HG02763 (cell line): Measurements from ENCODE around the gene ZC3HAV1.
"Not testable (repeated sequence)": the region's sequence is repeated elsewhere in the genome, so short reads cannot be mapped to it uniquely, and the experiment has no call there.

Source experiments
- ATAC-seq: cut with Tn5 transposase; IDR thresholded peaks from one replicate; pipeline ENCODE4 v1.9.1; 2021; ENCODE audit warnings: mild to moderate bottlenecking, moderate library complexity; ENCODE audit not compliant: unreplicated experiment

The ZC3HAV1 gene

DNA sequence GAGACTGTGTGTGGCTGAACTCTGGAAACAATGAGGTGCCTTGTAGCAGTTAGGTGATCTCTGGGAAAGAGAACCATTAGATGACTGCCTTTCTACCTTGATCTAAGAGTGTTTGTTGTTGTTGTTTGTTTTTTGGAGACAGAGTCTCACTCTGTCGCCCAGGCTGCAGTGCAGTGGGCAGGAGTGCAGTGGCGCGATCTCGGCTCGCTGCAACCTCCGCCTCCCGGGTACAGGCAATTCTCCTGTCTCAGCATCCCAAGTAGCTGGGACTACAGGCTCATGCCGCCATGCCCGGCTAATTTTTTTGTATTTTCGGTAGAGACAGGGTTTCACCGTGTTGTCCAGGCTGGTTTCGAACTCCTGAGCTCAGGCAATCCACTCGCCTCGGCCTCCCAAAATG is 54.9 kb downstream of the ZC3HAV1 start:
- not testable (repeated sequence) for ATAC-seq

DNA sequence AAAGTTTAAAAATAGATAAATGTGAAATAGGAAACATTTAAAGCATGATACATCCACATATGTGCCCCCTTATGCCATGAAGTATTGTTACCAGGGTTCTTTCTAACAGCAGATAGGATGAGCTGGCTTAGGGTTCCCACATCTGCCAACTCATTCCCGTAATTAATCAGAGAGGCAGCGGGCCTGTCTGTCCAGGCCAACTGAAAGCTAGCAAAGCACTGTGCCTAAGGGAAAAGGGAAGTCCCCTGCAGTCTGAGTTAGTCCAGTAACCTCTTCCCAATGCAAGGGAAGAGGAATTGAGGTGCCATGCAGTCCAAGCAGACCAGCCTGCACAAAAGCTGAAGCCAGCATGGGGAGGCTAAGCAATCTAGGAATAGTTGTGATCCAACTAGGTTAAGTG is 55.4 kb downstream of the ZC3HAV1 start:
- ATAC-seq = no peak

DNA sequence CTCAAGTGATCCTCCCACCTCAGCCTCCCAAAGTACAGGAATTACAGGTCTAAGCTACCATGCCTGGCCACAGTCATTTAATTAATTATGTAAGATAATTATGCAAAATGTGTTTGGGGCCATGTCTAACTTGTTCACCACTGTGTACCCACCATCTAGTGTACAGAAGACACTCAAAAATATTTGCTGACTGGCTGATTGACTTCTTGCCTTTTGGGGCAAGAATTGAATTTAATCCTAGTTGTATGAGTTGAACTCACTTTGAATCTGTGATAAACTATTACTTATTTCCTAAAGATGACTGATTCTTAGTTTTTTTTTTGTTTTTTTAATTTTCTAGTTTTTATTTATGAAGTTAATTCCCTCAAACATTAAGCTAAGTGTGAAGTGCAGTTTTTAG is 57.9 kb downstream of the ZC3HAV1 start:
- no peak for ATAC-seq

DNA sequence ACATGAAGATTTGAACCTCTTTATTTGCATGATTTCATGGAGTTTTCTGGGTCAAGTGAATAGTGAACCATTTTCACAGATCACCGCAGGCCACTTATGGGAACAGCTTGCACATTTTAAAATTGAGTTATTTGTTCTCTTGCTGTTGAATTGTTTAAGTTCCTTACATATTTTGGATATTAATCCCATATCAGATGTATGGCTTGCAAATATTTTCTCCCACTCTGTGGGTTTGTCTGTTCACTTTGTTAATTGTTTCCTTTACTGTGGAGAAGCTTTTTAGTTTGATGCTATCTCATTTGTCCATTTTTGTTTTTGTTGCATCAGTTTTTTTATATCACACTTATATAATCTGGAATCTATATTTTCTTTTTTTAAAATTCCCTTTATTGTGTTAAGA is 59.6 kb downstream of the ZC3HAV1 start:
- no peak for ATAC-seq

DNA sequence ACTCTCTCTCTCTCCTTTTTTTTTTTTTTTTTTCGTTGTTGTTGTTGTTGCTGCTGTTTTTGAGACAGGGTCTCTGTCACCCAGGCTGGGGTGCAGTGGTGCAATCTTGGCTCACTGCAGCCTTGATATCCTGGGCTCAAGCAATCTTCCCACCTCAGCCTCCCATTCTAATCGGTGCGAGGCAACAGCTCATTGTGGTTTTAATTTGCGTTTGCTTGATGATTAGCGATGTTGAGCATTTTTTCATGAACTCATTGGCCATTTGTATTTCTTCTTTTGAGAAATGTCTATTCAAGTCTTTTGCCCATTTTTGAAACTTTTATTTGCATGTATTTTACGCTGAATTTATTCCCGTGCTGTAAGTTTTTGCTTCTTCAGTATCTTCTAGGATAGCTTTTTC is 60.4 kb downstream of the ZC3HAV1 start:
- no peak for ATAC-seq

DNA sequence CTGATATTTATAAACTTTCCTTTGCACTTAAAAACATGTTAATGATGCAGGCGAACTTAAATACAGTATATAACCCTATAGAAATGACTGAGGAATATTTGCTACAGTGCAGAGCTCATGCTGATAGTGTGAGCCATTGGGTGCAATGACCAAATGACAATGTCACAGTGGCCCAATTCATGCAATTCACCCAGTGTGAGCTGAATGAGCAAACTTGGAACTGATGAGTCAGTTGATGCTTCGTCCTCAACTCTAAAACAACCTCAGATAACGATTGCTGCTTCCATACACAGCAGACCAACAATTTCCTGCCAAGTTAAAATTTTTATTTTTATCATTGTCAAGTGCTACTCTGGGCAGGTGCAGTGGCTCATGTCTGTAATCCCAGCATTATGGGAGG is 61.5 kb downstream of the ZC3HAV1 start:
- no peak for ATAC-seq

DNA sequence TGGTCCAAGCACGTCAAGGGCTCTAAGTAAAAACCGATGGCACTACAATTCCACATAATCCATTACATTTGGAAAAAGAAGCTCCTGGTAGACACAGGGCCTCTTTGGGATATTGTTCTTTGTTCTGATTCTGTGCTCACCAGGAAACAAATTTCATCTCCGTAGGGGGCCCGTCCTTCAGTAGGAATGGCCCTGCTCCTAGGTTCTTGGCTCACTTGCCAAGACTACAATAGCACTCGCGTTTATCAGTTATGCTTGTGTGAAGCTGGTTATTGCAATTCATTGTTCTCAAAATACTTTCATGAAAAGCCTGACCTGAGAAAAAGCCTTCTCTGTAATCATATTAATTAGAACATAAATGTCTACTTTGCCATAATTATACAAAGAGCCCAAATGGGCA is 63.4 kb downstream of the ZC3HAV1 start:
- ATAC-seq = no peak

DNA sequence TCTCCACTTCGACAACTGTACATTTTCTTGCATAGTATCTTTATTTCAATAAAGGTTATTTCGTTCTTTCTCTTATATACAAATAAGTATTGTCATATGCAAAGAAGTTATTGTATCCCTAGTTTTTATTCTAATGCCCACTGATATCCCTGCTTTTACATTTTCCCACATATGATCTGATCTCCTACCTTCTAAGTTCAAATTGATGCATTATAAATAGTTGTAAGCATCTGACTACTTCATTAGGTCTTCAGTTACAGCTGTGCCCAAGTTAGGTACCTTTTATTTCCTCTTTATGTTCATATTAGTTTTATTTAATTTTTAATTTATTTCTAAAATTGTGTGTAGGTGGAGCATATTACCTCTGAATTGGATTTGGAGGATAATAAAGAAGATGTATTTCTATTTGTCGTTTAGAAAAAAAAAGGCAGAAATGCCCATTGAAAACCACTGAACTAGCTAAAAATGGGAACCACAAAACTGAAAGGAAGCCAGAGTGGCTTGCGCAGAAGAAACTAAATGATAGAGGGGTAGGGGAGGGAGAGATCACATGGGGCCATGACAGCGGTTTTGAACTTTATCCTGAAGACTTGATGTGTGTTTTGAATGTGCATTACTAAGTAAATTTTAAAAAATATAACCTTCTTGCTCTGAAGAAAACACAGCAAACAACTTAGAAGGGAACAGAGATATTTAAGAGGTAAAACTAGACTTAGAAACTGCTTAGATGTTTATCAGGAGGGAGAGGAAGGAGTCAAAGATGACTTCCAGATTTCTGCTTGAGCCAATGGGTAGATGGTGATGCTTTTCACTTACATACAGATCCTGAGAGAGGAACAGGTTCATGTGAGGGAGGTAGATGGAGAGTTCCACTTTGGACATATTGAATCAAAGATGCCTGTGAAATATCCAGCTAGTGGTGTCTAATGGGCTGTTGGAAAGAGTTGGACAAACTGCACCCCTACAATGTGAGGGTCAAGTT is 64.4 kb downstream of the ZC3HAV1 start:
- no peak for ATAC-seq

DNA sequence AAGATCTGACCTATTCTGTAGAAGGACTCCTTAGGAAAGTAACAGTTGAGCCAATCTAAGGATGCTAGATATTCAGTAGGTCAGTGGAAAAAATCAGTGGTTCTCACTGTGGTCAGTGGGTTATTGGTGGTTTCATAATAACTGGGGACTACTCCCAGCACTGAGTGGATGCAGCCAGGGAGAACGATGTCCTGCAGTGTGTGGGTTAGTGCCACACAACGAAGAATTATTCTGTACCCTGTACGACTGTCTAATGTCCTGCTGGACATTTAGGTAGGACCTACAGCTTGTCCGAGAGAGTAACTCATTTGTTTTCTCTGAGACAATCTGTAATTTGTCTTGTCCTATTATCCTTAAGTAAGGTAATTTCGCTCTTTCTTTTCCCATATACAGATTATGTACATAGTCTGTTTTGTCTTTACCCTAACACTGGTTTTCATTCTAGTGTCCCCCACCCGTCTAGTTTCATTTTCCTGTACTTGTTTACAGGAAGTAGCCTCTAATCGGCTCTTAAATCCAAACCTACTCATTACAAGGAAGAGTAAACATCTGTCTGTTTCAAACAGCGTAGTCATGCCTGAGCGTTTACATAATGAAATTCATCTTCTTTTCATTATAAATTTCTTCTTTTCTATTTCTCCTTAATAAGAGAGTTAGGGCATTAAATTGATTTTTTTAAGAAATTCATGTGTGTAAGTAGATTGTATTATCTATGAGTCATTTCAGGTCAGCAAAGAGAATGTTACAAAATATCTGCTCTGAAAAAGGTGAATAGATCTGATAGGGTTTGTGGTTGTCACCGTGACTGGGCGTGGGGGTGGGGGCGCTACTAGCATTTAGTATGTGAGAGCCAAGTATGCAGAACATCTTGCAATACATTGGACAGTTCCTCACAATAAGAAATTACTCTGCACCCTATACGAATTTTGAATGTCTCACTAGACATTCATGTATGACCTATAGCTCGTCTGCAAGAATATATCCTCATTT is 65.4 kb downstream of the ZC3HAV1 start:
- no peak for ATAC-seq

DNA sequence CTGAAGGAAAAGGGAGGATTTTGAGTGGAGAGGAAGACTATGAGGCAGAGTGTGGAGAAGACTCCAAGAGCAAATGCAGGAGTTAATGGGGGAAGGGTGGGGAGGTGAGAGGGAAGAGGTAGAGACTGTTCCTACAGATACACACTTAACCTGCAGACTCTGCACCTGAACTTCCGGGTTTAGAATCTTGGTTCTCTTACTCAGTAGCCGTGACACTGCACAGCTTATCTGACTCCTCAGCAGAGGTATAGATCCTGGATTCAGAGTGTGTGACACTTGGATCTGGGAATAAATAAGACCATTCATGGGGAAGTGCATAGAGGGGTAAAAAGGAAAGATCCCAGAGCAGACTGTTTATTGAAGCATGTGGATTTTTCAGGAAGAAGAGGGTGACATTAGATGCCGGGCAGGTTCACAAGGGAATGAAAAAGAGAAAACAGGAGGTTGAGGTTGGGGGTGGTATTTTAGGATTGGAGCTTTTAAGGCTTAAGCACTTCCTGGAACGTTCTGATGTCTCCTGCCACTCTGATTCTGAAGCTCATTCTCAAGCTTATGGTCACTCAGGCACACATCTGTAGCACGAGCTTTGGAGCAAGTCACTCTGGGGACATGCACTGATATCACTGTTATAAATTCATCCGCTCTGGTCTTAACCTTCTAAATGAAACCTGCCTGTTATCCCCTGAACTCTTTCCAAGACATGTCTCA is 68.0 kb downstream of the ZC3HAV1 start:
- ATAC-seq = no peak

DNA sequence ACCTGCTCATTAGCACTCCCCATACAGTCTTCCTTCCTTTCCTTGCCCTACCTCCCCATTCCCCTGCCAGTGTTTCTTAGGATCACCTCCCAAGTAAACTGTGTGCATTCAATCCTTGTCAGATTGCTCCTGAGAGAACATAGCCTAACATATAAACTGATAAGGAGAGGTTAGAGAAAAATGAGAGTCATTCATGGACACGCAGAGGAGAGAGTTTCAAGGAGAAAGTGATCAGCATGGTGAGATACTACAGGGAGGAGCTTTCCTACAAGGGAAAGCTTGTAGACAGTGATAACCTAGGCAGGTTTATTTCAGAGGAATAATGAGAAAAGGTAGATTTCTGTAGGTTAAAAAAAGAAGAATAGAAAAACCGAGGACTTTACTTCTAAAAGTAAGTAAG is 70.8 kb downstream of the ZC3HAV1 start:
- no peak for ATAC-seq

DNA sequence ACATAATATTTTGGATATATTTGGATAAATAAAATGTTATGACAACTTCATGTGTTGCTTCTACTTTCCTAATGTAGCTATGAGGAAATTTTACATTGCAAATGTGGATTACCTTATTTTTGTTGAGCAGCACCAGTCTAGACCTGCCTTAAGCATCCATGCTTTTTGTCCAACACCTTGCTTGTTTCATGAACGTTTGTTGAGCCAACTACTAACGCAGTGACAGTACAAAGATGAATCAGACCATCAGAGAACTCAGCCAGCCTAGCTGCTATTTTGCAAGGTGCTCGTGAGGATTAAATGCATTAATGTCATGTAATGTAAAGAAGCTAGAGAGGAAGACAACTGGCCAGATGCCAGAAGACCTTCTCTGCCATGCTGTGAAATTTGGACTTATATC is 72.6 kb downstream of the ZC3HAV1 start:
- no peak for ATAC-seq

DNA sequence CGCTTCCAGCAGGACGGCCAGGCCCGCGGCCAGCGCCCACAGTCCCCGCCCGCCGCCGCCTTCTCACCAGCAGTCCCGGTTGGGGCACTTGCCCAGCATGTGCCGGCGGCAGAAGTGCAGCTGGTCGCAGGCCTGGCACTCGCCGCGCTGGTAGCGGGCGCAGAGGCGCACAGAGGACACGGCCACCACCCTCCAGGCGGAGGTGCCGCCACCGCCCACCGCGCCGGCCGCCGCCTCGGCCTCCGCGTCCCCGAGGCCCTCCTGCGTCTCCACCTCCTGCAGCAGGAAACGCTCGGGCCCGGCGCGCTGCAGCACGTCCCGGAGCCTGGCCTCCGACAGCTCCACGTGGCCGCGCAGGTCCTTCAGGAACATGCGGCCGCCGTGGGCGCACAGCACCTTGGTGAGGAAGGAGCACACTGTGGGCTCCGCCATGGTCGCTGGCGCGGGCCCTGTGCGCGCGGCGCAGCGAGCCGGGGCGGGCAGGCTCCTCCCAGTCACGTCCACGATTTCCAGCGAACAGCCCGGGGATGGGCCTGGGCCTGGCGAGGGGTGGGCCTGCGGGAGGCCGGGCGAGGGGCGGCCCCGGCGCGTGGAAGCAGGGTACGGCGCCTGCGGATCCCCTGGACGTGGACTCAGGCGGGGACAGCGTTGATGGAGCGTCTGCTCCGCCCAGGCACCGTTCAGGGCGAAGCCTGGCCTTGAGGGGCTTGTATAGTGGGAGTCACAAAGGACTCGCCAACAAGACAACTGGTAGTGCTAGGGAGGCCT is 73.8 kb downstream of the ZC3HAV1 start, which contains the start of gene ZC3HAV1L:
Gene ZC3HAV1L (minus strand): TSS at position 457 of the 768 bp plus-strand sequence. CDS start 25 bp downstream, at position 432.
- ATAC-seq = peak; percentile 80

DNA sequence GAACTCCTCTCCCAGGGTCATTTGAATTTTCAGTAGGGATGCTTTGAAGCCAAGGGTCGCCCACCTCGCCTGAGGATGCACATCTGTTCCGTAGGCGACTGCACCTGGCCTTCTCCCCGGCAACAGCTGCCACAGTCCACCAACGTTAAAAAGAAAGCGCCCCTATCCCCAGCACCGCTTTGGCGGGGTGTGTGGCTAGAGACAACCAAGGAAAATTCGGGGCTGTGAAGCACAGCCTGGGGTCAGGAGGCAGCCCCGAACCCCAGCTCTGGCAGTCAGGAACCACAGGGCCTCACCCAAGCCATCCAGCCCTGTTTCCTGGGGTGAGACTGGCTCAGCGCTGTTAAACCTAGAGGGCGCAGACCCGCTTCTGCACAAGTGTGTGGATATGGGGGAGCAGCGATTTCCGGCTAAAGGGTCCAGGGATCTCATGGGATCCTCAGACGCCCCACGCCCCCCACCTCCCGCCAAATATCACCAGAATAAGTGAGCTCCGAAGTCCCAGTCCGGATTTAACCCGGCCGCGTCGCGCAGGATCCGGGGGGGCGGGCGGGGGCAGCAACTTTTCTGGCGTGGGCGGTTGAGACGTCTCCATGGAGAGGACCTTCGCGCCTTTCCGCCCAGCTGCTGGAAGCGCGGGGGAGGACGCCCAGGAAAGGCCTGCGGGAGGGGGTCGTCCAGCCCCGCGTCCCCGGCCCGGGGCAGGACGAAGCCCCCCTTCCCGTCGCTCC is 74.5 kb downstream of the ZC3HAV1 start:
- ATAC-seq = peak; percentile 37

DNA sequence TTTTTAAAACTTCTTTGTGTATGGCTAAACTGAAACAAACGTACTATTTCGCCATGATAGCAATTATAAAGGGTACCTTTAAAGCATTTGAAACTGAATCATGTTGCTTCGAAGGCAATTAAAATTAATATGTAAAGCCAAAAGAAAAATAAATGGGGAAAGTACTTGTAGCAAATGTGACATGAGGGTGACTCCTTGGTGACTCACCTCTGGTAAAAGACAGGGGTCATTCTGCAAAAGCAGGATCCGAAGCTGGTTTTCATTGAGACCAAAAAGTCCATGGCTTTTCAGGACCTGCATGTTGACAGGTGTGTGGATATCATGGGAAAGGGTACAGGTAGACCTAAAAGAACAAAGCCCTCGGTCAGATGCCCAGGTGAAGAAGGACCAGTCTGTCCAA is 75.2 kb downstream of the ZC3HAV1 start:
- no peak for ATAC-seq

DNA sequence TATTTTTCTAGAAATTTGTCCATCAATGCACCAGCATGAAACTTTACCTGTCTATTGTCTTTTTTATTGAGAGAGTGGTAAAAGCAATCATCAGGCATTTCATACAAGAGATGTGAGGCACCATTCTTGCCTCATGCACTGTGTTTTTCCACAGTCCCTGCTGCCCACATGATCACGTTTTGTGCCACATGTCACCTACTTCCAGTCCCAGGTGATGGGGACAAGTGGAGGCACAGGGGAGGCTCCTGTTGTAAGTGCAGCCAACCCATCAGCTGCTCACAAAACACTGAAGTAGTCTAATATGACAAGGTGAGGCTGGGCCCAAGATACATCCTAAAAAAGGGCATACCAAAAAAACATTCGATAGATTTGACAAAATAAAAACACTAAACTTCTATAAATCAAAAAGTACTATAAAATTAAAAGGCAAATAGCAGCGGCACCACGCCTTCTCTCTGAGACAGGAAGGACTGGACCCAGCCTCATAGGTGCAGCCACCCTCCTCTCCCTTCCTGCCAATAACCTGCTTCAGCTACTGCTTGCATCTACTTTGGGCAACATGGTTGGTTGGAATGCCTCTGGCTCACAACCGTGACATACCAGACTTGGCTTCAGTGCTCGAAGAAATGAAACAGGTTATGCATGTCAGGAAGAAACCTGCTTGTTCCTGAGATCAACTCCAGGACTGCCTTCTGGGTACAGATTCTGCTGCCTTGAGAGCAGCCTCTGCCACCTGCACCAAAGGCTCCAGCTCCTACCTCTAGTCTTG is 76.0 kb downstream of the ZC3HAV1 start:
- no peak for ATAC-seq

DNA sequence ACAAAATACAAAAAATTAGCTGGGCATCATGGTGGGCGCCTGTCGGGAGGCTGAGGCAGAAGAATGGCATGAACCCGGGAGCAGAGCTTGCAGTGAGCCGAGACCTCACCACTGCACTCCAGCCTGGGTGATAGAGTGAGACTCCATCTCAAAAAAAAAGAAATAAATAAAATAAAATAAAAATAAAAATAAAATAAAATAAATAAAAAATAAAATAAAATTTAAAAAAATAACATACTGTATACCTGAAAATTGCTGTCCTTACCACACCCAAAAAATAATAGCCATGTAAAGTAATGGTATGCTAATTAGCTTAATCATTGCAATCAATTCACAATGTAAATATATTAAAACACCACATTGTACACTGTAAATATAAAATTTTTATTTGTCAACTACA is 77.0 kb downstream of the ZC3HAV1 start:
- ATAC-seq = no peak

DNA sequence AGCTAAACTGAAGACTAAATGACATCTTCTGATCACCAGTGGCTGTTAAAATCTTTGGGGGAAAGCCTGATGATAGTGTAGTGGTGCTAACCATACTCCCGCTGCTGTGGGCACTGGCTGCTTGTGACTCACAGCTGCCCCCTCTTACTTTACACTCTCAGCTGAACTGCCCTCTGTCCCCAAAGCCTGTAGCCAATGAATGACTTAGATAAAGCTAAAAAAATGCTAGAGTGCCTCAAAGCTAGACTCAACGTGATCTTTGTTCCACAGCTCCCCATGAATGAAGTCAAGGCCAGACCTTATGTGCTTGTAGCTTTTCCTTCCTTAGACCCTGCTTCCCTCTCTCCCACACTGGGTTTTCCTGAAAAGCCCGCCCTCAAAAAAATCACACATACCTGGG is 80.2 kb downstream of the ZC3HAV1 start:
- no peak for ATAC-seq

DNA sequence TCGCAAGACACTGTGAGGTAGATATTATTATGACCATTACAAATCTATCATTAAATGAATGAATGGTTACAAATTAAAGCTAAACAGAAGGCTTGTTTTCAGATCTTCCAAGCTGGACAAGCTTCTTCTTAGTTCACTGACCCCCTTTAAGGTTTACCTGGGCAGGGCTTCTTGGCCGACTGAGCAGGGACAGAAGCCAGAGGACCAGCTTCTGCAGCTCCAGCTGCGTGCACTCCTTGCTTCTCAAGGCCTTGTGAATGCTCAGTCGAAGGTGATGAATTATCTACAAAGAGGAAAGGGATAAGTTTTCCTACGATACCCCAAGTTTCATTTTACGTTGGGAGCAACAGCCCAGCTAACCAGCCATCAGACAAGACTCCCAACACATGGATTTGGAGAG is 83.0 kb downstream of the ZC3HAV1 start:
- ATAC-seq = no peak
